ENCODE measurements around the gene ITGB1BP1.

- no peak for TF ChIP-seq ZBTB33 (CRISPR knock-in tag; IDR thresholded peaks at IDR 0.05)
- TF ChIP-seq, protein P1, sequence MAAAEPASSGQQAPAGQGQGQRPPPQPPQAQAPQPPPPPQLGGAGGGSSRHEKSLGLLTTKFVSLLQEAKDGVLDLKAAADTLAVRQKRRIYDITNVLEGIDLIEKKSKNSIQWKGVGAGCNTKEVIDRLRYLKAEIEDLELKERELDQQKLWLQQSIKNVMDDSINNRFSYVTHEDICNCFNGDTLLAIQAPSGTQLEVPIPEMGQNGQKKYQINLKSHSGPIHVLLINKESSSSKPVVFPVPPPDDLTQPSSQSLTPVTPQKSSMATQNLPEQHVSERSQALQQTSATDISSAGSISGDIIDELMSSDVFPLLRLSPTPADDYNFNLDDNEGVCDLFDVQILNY (CRISPR knock-in tag; conservative IDR thresholded peaks at IDR 0.05): no peak
These were observed 15.9 kb downstream of the ITGB1BP1 start for GRCh38 chr2:9407363-9407811.

Data from HepG2 (cell line).